Activated T-helper 9 cell treated with anti-CD3 and anti-CD28 coated beads, Interleukin-2, amount 50 U/mL, for 16 hours (primary cell): ENCODE data around the gene SUSD3.
"Not testable (repeated sequence)": the region's sequence is repeated elsewhere in the genome, so short reads cannot be mapped to it uniquely, and the experiment has no call there.

Source experiments
- DNase-seq: peaks from one replicate; pipeline ENCODE4 v3.0.0-alpha.2; 2020; ENCODE audit warnings: low read depth

The SUSD3 gene

DNA sequence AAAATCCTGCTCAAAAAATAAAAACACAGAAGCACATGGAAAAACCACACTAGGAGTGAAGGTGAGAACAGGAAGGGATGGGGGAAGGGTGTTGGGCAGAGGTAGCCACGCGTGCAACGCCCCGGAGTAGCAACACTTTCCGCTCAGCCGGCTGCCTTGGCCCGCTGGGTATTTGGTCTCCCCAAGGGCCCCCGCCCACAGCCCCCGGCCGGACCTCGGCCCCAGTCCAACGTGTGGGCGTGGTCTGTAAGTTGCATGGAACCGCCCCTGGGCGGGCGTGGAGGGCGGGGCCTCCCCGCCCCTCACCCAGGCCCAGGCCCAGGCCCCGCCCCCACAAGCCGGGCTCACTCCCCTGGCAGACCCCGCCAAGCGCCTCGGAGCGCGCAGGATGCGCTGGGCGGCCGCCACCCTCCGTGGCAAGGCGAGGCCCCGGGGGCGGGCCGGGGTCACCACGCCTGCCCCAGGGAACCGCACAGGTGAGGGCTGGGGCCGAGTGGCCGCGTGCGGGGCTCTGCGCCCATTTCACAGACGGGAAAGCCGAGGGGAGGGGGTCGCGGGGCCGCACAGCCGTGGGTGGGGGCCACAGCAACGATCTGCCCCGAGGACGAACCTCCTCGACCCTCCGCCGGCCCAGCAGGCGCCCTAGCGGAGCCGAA is at the start of gene SUSD3:
Gene SUSD3 (plus strand): TSS at position 347 of the 656 bp plus-strand sequence. CDS start 42 bp downstream, at position 389.
- peak; percentile 62 for DNase-seq

DNA sequence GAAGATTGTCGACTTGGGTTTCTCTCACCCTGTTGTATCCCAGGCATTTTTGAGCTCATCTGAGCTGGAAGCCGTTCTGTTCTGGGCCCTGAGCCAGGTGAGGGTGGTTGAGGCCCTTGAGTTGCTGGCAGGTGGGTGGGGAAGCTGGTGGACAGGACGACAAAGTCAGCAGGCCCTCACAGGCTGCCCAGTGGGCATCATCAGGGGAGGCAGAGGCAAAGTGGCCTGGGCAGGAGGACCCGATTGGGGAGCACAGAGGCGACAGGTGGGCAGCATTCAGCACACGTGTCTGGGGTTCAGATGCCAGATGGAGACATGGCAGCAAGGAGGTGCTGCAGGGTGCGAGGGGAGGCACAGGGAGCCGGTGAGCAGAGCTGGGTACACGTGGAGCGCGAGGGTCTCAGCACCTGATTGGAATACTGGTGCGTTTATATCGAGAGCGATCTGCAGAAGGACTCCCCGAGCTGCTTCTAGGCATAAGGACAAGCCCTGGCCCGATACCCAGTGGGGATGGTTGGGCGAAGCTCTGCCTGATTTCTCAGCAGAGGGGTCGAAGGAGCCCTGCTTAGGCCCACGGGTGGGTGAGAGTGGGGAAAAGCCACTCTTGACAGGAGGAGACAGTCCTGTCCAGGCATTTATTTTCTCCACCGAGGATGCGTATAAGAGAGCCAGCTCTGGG is 49.0 kb upstream of the SUSD3 start:
- no peak for DNase-seq

- no peak for DNase-seq
These were observed 48.4 kb upstream of the SUSD3 start for GRCh38 chr9:93010056-93010455.

GRCh38 chr9:93010704-93011103 is 47.8 kb upstream of the SUSD3 start:
- no peak for DNase-seq

GRCh38 chr9:93011114-93011513 is 47.4 kb upstream of the SUSD3 start:
- no peak for DNase-seq

- DNase-seq, result no peak
These were observed 45.3 kb upstream of the SUSD3 start for GRCh38 chr9:93012963-93013855.

DNA sequence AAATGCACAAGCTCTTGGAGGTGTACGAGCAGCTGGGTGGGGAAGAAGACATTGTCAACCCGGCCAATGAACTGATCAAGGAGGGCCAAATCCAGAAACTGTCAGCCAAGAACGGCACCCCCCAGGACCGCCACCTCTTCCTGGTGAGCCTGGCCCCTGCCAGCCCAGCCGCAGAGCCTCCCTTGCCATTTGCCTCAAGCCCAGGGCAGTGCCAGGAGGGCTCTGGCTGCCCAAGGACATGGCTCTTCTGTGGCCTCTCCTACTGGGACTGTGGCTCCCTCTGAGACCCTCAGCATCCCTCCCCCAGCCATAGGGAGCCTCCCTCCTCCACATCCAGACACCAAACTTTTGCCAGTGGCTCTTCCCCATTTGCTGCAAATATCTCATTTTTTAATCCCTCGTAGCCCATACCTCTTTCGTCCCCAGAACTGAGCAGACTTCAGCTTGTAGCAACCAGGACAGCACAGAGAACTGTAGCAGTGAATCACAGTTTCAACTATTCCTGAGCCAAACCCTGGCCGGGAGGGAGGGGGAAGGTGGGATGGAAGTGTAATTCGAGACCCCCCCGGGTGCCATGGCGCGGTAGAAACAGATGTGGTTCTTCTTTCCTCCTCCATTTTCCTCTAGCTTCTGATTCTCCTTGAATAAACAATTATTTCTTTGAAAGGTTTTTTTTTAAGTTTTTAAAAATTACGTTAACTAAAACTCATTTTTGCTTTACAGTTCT is 44.5 kb upstream of the SUSD3 start:
- DNase-seq, result no peak

DNA sequence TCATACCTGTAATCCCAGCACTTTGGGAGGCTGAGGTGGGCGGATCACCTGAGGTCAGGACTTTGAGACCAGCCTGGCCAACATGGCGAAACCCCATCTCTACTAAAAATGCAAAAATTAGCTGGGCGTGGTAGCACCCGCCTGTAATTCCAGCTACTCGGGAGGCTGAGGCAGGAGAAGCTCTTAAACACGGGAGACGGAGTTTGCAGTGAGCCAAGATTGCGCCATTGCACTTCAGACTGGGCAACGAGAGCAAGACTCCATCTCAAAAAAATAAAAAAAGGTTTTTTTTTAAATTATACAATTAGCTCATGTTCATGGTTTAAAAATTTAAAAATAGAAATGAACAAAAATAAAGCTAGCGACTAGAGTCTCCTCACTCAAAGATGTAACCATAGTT is 43.3 kb upstream of the SUSD3 start:
- DNase-seq, result not testable (repeated sequence)

DNA sequence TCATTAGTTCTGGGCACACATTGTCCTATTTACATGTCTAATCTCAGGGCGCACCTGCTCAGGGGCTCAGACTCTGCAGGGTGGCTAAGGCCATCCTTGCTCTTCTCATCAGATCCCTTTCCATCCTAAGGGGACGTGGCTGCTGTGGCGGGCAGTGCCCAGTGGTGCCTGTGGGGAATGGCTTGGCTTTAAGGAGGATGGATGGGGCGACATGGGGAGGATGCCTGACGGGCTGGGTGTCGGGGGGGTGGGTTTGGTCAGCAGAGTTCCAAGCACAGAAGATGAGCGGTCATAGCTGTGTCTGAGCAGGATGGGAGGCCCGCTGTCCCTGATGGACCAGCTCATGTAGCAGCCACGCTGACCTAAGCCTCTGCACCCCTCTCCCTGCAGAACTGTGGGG is 40.9 kb upstream of the SUSD3 start:
- DNase-seq, result no peak

DNA sequence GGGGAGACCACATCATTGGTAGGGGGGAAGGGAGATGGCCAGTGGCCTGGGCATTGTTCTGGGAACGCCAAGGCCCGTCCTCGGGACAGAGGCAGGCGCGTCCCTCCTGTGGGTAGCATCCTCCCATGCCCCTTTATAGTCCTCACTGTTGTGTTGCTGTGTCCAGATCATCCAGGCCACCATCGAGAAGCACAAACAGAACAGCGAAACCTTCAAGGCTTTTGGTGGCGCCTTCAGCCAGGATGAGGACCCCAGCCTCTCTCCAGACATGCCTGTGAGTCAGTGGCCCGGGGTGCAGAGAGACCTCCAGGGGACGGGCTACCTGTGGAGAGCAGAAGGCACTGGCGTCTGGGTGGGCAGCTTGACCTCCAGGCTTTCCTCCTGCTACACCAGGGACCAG is 38.4 kb upstream of the SUSD3 start:
- DNase-seq, result no peak

DNA sequence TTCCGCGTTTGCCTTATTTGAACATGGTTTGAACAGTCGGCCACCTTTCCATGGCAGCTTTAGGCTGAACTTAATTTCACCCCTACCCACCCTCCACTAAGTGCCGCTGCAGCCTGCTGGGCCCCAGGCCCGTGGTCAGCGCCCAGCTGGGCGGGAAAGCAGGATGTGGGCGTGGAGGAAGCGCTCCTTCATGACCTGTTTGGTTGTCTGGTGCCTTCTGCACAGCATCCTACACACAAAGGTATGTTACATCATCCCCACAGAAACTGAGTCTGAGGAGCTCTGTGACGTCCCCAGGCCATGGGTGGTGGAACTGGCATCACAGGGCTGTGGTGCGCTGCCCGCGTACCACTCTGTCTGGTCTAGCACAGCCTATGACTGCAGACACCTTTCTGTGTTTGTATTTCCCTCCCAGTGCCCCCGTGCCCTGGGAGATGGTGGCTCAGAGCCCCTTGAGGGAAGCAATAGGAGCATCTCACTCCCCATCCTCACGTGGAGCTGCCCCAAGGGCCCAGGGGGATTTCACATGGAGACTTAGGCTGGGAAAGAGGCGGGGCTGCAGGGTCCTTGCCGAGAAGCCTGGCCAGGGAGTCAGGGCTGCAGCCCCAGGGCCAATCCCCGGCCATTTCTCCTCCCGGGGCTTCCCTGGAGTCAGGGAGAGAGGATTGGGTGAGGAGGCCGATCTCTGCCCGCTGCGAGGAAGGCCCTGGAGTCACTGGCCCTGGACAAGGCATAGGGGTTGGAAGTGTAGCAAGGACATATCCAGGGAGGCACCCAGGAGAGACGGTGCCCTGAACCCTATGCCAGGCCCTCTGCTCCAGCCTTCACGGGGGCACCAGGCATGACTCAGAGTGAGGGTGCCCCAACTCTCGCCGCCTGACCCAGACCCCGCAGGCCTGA is 37.5 kb upstream of the SUSD3 start:
- no peak for DNase-seq

GRCh38 chr9:93022066-93022465 is 36.4 kb upstream of the SUSD3 start:
- DNase-seq, result no peak

DNA sequence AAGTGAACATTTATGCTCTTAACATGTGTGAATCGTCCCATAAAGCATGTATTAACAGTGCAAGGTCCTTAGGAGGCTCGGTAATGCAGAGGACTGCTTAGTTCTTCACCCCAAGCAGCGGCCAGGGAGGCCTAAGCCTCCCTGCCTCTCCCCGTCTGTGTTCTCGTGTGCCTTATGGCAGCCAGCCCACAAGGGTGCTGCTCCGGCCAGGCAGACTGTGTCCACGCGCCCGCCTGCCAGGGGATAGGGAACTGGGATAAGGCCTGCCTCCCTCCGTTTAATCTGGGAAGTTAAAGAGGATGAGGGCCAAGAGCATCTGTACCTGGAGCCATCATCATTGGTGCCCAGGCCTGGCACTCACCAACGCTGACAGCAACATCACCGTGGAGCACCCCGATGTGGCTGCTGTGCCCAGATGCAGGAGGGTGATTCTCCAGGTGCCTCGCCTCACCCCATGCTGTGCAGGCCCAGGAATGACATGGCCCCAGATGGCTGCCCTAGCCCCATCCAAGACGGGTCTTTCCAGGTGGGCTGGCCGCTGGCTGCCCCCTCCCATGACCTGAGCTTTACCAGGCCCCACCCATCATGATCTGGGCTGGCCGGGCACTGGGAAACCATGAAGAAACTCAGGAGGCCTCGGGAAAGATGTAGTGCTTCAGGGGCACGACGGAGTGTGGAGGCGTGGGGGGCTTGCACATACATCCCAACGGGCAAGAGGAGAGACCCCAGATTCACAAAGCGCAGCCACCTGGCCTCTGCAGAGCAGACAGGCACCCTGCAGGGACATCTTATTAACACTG is 35.6 kb upstream of the SUSD3 start:
- DNase-seq, result no peak

DNA sequence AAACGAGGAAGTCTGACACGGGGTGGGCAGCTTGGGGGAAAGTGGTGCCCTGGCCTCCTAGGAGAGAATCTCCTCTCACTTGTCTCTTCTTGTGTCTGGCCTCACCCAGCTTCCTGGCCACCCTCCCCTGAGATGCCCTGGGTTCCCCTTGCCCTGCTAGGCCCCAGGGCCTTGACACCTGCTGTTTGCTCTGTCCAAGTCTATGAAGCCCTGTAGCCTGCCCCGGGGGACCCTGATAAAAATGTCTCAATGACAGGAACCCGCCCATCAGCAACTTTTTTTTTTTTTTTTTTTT is 35.0 kb upstream of the SUSD3 start:
- DNase-seq, result no peak

GRCh38 chr9:93024646-93024910 is 33.9 kb upstream of the SUSD3 start:
- DNase-seq, result no peak

- DNase-seq, result no peak
These were observed 33.4 kb upstream of the SUSD3 start for GRCh38 chr9:93024986-93025630.

- no peak for DNase-seq
These were observed 32.8 kb upstream of the SUSD3 start for GRCh38 chr9:93025736-93026135.

GRCh38 chr9:93026640-93027039 is 31.9 kb upstream of the SUSD3 start:
- DNase-seq, result no peak

DNA sequence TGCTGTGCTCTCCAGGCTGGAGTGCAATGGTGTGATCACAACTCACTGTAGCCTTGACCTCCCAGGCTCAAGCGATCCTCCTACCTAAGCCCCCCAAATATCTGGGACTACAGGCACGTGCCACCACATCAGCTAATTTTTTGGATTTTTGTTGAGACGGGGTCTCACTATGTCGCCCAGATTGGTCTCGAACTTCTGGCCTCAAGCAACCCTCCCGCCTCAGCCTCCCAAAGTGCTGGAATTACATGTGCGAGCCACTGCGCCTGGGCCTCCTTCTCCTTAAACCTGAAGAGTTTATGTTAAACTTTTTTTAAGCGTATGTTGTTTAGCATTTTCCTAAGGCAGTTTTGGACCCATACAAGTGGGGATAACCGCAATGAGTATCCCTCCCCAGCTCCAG is 30.8 kb upstream of the SUSD3 start:
- no peak for DNase-seq

GRCh38 chr9:93028448-93029006 is 30.0 kb upstream of the SUSD3 start:
- DNase-seq, result peak; percentile 35
